Stimulated activated CD8-positive, alpha-beta memory T cell treated with anti-CD3 and anti-CD28 coated beads, Interleukin-7, amount 100 ng/mL, for 48 hours (primary cell): ENCODE measurements around the gene SLC35F1.

Experiments
- DNase-seq, 2 donors: peaks; one replicate each; pipeline ENCODE4 v3.0.0-alpha.2; 2020; ENCODE audit warnings: low read depth in 1 of 2; ENCODE audit errors: extremely low read depth in 1 of 2

The SLC35F1 gene

DNA sequence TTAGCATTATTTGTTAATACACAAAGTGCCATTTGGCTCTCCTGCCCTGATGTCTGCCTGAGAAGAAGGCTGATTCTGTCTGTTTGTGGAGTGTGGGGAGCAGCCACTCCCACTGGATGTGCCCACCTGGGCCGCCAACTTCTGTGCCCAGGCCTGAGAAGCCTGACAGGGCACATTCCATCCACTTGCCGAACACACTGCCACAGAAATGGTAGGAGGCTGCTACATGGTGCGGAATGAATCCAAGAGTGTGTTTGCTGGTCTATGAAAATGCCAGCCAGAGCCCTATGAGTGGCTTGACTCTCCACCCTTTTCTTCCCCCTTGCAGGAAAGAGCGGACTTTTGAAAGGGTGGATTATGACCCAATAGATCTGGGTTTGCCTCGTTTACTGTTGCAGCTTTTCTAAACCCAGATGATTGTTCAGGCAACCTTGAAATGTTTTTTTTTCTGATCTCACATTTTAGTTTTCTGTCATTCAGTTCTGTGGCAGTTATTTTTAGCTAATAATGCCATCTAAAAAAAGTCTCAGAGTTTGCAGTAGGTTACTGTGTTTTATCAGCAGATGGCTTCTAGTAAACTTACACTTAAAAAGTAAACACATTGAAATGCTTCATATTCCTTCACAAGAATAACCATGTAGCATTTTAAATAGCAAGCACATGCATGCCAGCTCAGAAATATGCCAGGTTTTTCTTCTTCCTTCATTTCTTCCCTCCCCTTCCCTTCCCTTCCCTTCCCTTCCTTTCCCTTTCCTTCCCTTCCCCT lies 196.5 kb downstream of the SLC35F1 start:
- no peak for DNase-seq

DNA sequence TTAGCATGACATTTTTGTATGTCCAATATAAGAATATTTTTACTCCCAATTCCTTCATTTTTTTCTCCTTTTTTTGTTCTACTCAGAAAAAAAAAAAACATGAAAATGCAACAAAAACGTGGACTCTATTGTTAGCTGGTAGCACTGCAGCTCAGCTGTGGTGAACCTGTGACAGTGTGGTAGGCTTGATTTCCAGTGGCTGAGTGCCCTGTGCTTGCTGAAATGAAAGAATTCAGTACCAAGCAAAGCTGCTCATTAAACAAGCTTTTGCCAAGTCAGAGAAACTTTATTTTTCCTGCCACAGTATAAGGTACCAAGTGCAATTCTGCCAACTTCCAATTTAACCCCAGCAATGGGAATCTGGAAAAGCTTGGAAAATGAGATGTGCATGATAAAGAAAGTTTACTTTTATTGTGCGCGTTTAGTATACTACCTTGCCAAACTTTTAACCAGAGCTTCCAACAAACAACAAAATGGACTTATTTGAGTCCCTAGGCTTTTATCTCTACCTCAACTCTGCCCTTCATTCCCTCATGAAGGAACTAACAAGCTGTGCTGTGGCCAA lies 215.2 kb downstream of the SLC35F1 start:
- no peak for DNase-seq

DNA sequence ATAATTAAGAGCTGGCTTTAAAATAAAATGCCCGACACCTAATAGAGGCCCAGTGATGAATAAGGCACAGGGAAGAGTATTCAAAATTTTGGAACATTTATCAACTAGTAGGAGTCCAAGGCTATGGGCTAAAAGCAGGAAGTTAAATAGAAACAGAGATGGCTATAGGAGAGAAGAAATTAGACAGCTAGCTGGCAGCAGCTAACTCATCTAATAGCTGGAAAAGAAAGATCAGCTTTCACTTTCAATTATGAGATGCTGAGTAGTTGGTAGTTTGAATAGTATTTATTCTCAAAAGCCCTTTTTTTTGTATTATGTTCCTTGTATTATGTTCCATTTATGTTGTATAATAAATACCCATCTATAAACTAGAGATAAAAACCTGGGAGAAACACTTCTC lies 215.7 kb downstream of the SLC35F1 start:
- no peak for DNase-seq

DNA sequence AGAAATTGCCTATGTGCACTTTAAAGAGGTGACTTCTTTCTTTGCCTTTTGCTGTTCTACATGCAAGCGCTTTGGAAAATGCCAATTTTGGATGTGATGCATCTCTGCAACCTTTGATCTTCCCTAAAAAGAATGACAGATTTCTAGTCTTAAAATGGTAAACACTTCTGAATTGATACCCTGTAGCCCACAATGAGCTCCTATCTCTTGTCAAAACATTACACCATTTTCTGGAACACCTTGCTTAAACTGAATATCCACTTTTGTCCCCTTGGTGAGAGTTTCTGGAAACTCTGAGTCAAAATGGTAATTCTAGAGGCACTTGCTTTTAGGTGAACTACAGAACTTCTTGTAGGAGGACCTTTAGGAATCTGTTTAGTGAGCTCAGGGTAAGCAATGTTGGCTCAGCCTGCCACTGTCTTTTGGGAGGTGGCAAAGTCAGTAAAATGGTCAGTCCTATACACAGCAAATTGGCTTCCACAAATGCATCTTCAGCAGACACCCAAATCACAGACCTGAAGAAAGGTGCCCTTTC lies 216.5 kb downstream of the SLC35F1 start:
- no peak for DNase-seq

- no peak for DNase-seq
Observed at GRCh38 chr6:118124851-118125250, 217.8 kb downstream of the SLC35F1 start.

DNA sequence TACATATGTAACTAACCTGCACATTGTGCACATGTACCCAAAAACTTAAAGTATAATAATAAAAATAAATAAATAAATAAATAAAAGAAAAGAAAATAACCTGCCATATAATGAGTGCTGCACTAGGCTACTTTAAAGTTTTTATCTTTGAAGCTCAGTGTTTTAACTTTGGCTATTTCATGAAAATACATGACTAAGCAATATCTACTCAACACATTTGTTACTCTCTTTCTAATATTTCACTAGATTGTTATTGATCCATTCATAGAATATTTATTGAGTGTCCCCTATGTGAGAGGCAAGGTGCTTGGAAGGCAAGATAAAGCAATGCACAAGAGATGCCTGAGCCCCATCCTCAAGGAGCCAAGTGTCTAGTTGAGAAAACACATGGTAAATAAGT lies 221.7 kb downstream of the SLC35F1 start:
- no peak for DNase-seq

DNA sequence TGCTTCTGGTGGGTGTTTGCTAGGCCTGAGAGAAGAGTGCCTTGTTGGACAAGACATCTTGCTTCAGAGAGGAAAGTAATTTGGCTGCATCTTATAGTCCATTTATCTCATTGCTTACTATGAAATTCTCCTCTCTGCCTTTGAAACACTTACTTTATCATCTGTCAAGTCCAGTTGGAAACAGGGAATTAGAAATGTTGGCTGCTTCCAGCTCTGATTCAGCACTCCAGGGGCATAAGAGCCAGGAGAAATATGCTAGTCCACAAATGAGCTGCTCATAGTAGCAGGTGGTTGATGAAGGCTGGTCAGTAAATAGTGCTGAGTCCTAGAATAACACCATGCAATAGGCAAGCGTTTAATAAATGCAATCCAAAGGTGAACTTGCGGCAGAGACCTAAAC lies 227.1 kb downstream of the SLC35F1 start:
- no peak for DNase-seq

GRCh38 chr6:118134736-118135135 lies 227.7 kb downstream of the SLC35F1 start:
- DNase-seq: no peak

- DNase-seq: no peak
Observed at GRCh38 chr6:118135371-118135770, 228.3 kb downstream of the SLC35F1 start.

- DNase-seq: no peak
Observed at GRCh38 chr6:118141211-118141610, 234.1 kb downstream of the SLC35F1 start.

DNA sequence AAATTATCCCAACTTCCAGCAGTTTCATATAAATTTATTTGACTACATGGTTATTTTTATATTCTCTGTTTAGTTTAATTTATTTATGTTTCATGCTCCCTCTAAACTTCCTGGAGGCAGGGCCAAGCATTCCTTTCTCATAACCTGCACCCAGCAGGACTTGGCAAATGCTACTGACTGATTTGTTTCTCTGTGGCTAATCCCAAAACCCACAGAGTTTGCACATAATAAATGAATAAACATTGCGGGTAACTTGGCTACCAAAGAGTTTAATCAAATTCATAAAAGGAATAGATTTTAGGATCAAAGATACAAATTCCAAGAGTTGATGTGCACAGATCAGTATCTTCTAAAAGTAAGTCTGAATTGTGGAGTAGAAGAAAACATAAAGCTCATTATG lies 239.5 kb downstream of the SLC35F1 start:
- no peak for DNase-seq

DNA sequence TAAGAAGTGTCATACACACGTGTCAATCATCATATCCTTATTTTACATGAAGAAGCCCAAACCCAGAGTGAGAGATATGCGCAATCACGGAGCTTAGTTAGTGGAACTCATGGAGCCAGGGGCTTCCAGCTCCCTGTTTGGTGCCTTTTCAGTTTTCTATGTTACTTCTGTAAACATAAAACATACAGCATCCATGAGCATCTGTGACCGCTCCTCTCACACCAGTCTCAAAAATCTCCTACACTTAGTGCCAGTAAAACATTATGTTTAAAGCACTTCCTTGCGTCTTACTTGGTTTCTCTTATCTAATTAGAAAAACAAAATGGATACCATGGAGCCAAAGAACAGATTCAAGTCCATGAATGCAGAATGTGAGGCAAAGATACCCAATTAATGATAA lies 240.4 kb downstream of the SLC35F1 start:
- DNase-seq: no peak

GRCh38 chr6:118148561-118148960 lies 241.5 kb downstream of the SLC35F1 start:
- no peak for DNase-seq

GRCh38 chr6:118152524-118152923 lies 245.5 kb downstream of the SLC35F1 start:
- no peak for DNase-seq

DNA sequence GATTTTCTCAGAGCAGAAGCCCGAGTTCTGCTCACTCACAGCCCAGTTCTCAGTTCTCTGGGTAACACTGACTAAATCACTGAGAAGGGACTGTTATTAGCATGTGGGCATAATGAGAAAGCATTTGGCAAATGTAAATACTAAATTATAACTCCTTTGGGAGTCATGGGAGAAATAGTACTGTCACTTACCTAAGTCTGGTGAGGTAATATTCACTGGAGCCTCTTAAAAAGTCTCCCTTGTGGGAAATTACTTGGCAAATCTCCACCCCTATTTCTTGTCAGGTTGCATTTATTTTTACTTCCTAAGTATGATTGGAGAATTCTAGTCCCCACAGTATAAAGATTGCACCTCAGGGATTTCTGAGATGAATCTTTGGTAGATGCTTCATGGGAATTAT lies 254.3 kb downstream of the SLC35F1 start:
- DNase-seq: no peak

GRCh38 chr6:118163542-118163941 lies 256.5 kb downstream of the SLC35F1 start:
- no peak for DNase-seq

DNA sequence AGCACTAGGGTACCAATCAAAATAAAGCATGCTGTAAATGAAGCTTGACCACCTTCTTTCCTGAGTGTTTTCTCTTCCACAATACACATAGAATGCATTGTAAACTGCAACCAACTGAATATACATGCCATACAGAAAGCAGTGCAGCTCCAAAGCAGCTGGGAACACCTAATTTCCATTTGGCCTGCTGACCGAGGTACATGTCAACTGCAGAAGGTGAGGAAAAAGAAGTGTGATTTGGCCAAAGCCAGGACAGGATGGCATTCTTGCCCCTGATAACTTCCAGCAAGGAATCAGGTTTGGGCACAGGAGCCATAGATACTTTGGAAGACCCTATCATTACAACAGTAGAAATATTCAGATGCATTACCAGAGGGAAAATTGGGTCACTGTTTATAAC lies 258.4 kb downstream of the SLC35F1 start:
- DNase-seq: no peak

DNA sequence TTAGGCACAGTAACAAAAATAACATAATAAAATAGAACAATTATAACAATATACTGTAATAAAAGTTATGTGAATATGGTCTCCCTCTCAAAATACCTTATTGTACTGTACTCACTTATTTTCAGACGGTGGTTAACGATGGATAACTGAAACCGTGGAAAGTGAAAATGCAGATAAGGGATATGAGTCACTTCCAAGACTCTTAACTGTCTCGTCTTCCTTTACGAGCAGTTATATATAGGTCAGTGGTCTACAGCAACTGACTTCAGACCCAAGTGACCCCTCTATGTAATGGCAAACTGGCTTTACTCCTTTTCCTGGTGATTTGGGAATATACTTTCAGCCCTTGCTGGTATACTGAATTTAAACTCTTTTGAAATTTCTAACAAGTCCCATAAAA lies 261.4 kb downstream of the SLC35F1 start:
- no peak for DNase-seq

- no peak for DNase-seq
Observed at GRCh38 chr6:118171852-118172251, 264.8 kb downstream of the SLC35F1 start.

GRCh38 chr6:118174071-118174470 lies 267.0 kb downstream of the SLC35F1 start:
- no peak for DNase-seq

- no peak for DNase-seq
Observed at GRCh38 chr6:118177720-118178119, 270.7 kb downstream of the SLC35F1 start.

DNA sequence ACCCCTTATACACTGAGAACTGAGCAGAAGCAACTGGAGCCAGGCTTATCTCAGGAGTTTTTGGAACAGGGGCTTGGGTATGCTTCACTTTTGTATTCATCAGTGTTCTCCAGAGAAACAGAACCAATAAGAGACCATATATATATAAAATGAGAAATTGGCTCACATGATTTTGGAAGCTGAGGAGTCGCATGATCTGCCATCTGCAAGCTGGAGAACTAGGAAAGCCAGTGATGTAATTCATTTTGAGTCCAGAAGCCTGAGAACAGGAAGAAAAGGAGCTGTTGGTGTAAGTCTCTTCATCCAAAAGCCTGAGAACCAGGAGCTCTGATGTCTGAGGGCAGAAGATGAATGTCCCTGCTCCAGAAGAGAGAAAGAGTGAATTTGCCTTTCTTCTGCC lies 272.0 kb downstream of the SLC35F1 start:
- no peak for DNase-seq
